ENCODE results near the gene DNMT3A. TPM values are rescaled to one million over a fixed set of nuclear protein-coding genes. Genes with fewer than 3 reads are reported as not detected.

Gene DNMT3A
- total and polyA plus RNA-seq, 2 donors (not counting 1 experiment from before 2014, with no cell fraction given): 8.9 to 24.5 TPM

DNA sequence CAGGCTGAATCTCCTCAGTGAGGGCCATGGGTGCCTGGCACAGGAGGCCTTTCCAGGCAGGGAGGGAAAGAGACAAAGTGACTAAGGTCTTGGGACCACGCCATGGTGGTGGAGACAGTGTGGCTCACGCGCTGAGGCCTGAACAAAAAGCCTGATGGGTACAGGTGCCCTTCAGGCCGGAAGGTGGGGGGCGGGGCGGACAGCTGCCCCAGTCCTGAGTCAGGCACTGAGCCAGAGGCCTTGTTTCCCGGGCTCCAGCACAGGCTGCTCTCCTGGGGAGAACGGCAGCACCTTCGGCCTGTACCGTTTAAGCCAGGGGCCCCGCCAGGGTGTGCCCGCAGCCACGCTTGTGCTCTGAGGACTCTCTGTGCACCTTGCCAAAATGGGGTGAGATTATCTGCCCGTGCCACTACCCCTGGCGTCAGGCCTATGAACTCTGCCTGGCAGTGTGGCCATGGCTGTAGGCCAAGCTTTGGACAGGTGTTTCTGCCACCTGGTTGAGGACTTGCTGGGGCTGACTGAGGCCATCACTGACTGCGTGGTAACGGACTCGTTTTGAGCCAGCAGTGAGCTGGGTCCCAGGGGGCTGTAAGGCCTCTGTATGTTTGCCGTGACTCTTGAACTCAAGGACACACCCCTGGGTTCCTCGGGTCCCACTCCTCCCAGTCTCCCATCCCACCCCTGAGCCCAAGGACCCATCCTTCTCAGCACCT is 31.7 kb upstream of the DNMT3A start:
- Histone ChIP-seq H3K9ac (ENCODE audit: low read length) (no peak overlapping the region), H3K4me3 (ENCODE audit: control extremely low read depth in 1 of 5, extremely low read depth in 1 of 5, insufficient read depth in 1 of 5, low read depth in 2 of 5, low read length in 4 of 5) (no peak overlapping the region), H3K36me3 (replicated peaks in 1 of 2; ENCODE audit: control extremely low read depth in 1 of 2, control insufficient read depth in 1 of 2, extremely low read depth in 1 of 2, insufficient read depth in 2 of 2, low read length in 1 of 2) (no peaks in the 10 kb centered on the region), H3K27me3 (replicated peaks in 1 of 4; ENCODE audit: control extremely low read depth in 1 of 4, control insufficient read depth in 3 of 4, insufficient read depth in 4 of 4, low read length in 3 of 4) (no peaks in the 10 kb centered on the region), H3K4me1 (ENCODE audit: control insufficient read depth in 2 of 2, insufficient read depth in 2 of 2, low read length in 2 of 2) (peaks cover 23 to 28% of the 10 kb centered on the region in 2 donors), H3K9me3 (ENCODE audit: control extremely low read depth in 1 of 3, control insufficient read depth in 2 of 3, insufficient read depth in 1 of 3, low read length in 2 of 3) (no peaks in the 10 kb centered on the region), H3K79me2 (ENCODE audit: control insufficient read depth, insufficient read depth, low read length) (peaks cover 5% of the 10 kb centered on the region), H3K4me2 (replicated peaks; ENCODE audit: low read depth, low read length, poor library complexity, severe bottlenecking) (no peak overlapping the region), H2AFZ (ENCODE audit: insufficient read depth, low read depth, low read length, poor library complexity, severe bottlenecking) (no peak overlapping the region), H4K20me1 (ENCODE audit: control insufficient read depth, insufficient read depth, low read length, poor library complexity, severe bottlenecking) (no peaks in the 10 kb centered on the region), H3K27ac (ENCODE audit: low read length in 2 of 2) (no peak overlapping the region)
- ChIA-PET CTCF (interaction anchor here (0.6 to 3.5 kb wide), 4 partner anchors 11 to 208 kb away, joined by 3 to 16 read pairs (median 4); no protein-coding TSS in a partner anchor), POLR2A (no interaction called here)
- H3K4me1 Mint-ChIP-seq: peaks cover 24% of the 10 kb centered on the region
- DNase-seq: peak; percentile 7
- no peak overlapping the region for H3K27ac Mint-ChIP-seq
- TF ChIP-seq, protein P1, sequence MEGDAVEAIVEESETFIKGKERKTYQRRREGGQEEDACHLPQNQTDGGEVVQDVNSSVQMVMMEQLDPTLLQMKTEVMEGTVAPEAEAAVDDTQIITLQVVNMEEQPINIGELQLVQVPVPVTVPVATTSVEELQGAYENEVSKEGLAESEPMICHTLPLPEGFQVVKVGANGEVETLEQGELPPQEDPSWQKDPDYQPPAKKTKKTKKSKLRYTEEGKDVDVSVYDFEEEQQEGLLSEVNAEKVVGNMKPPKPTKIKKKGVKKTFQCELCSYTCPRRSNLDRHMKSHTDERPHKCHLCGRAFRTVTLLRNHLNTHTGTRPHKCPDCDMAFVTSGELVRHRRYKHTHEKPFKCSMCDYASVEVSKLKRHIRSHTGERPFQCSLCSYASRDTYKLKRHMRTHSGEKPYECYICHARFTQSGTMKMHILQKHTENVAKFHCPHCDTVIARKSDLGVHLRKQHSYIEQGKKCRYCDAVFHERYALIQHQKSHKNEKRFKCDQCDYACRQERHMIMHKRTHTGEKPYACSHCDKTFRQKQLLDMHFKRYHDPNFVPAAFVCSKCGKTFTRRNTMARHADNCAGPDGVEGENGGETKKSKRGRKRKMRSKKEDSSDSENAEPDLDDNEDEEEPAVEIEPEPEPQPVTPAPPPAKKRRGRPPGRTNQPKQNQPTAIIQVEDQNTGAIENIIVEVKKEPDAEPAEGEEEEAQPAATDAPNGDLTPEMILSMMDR (IDR thresholded peaks at IDR 0.05): no peak
- no peak for TF ChIP-seq EZH2 (IDR thresholded peaks at IDR 0.05; ENCODE audit: borderline replicate concordance, insufficient read depth, low read depth, low read length, poor library complexity, severe bottlenecking)
- no peak for ATAC-seq (ENCODE audit: low read depth)
- no peak overlapping the region for H3K4me3 Mint-ChIP-seq
- H3K9me3 Mint-ChIP-seq (ENCODE audit: insufficient read depth): no peaks in the 10 kb centered on the region
- intact Hi-C loops (cut with micrococcal nuclease): no loop called here
- WGBS (ENCODE audit: insufficient coverage): 95% methylated on average over 20 of the region's 20 CpGs
- H3K27me3 Mint-ChIP-seq: no peaks in the 10 kb centered on the region

Measured in B cell (primary cell).